Spinal cord (tissue), 10 donors: ENCODE results near the gene MSRB2. TPM values are rescaled to one million over a fixed set of nuclear protein-coding genes. Genes with fewer than 3 reads are reported as not detected.

ENCODE experiments used
- DNase-seq, 6 donors: peaks; one replicate each; pipeline versions ENCODE4 v3.0.0 to v3.0.0-alpha.2; 2013 to 2015; ENCODE audit warnings: low spot score in 6 of 6, low read depth in 4 of 6
- H3K27ac ChIP-seq: one replicate; pipeline ENCODE4 v1.5.1; 2013; ENCODE audit warnings: low read depth, low read length, control low read depth
- H3K27me3 ChIP-seq: one replicate; pipeline ENCODE4 v1.6.1; 2013; ENCODE audit warnings: low read length; ENCODE audit not compliant: control insufficient read depth, insufficient read depth
- H3K36me3 ChIP-seq: one replicate; pipeline ENCODE4 v1.6.1; 2013; ENCODE audit warnings: low read length; ENCODE audit not compliant: control insufficient read depth, insufficient read depth
- H3K4me1 ChIP-seq: one replicate; pipeline ENCODE4 v1.6.1; 2013; ENCODE audit warnings: low read length; ENCODE audit not compliant: control insufficient read depth, insufficient read depth
- H3K4me3 ChIP-seq: one replicate; pipeline ENCODE4 v1.5.1; 2013; ENCODE audit warnings: low read depth, low read length, control low read depth
- H3K9me3 ChIP-seq: one replicate; pipeline ENCODE4 v1.6.1; 2013; ENCODE audit warnings: low read length; ENCODE audit not compliant: control insufficient read depth, insufficient read depth
- WGBS: methylation state at CpG from one replicate; pipeline ENCODE4 v1.1.5; 2013; ENCODE audit warnings: missing lambda C conversion rate; ENCODE audit not compliant: insufficient coverage; 5-methylcytosine and 5-hydroxymethylcytosine counted together
- polyA plus RNA-seq, 2 donors: library from polyadenylated mRNA; unstranded; fragments of 120-200 nt; gene quantifications; one replicate each; pipeline ENCODE4 v1.2.1, GENCODE V29; 2013; ENCODE audit not compliant: insufficient read length in 2 of 2
- total RNA-seq, 2 donors: library from RNA; depleted of rRNA in 1 of 2; stranded (reverse); fragments of 120-200 nt in 1 of 2; fragments of >200 nt in 1 of 2; gene quantifications; one replicate each; pipeline versions ENCODE4 v1.2.3 to v1.2.4, GENCODE V29; 2013 to 2014
- donor health status: healthy.

The MSRB2 gene
- total and polyA plus RNA-seq, 4 donors, result 19.6 to 46.9 (median 35.7) TPM

DNA sequence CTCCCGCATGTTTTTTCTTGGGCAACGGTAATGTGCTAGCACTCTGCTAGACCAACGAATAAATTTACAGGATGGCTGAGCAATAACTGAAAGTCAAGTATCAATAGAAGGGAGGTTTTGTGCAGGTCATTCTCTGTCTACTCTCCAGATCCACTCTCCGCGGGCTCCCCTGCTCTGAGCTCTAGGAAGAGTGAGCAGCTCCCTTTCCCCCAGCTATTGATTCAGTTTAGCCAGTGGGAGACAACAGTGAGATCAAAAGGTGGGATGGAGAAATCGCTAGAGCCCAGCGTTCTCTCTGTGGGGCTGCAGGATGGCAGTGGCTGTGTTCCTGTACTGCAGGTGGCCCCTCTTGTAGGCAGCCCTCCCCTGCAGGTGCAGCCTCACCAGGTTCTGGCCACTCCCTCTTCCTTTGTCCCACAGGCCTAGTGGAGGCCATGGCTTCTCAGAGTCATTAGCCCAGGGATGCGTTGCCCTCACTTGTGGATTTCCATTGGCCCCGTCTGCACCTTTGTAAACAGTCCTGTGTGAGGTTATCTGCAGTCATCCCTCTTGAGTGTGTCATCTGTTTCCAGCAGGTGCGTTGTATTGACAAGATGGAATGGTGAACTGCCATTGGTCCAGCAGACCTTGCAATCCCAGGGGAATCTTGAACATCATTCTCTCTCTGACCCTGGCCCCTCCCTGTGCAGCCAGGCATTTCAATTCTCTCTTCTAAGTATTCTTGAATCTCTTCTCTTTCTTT, 11.1 kb downstream of the MSRB2 start:
- Histone ChIP-seq H3K27ac (no peak overlapping the region), H3K4me1 (peaks cover 8% of the 10 kb centered on the region), H3K36me3 (peaks cover 20% of the 10 kb centered on the region), H3K4me3 (no peak overlapping the region), H3K9me3 (no peaks in the 10 kb centered on the region), H3K27me3 (no peaks in the 10 kb centered on the region)
- DNase-seq, result no peak
- 58% methylated on average over 4 of the region's 10 CpGs for WGBS

DNA sequence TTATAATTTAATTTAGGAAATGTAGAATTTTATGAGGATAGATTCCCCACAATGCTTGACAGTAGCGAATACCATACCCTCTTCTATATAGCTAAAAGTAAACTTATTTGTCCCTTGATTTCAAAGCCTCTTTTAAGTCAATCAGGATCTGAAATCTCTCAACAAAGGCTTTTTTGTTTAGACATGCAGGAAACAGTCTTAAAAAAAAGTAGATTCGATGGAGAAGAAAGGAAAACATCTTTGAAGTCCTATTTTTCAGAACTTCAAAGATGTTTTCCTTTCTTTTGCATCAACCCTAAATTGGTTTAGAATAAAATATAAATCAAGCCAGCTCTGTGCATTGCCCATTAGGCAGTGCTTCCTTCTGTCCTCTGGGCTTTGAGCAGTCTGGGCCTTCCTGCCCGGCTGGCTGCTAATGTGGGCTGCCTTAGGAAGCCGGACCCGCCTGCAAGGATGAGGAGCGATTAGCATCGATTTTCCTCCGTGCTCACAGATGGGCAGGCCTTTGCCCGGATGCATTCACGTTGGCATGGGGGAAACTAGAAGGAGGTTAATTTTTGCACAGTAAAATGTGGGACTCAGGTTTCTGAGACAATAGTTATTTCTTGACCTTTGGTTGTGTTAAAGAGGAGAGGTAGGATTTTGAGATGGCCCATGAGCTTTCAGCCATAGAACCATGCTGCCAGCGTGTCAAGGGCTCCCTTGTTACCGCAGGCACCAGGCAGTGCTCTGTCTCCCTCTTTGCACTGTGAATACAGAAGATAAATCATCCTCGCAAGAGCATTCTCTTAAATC, 15.5 kb downstream of the MSRB2 start:
- Histone ChIP-seq H3K36me3 (peaks cover 18% of the 10 kb centered on the region), H3K4me3 (no peak overlapping the region), H3K27me3 (no peaks in the 10 kb centered on the region), H3K9me3 (no peaks in the 10 kb centered on the region), H3K4me1 (peaks cover 8% of the 10 kb centered on the region), H3K27ac (peak overlapping the region; percentile 29)
- peak in 2 of 6 donors; percentile 22 to 59 for DNase-seq
- 22% methylated on average over 9 of the region's 13 CpGs for WGBS

DNA sequence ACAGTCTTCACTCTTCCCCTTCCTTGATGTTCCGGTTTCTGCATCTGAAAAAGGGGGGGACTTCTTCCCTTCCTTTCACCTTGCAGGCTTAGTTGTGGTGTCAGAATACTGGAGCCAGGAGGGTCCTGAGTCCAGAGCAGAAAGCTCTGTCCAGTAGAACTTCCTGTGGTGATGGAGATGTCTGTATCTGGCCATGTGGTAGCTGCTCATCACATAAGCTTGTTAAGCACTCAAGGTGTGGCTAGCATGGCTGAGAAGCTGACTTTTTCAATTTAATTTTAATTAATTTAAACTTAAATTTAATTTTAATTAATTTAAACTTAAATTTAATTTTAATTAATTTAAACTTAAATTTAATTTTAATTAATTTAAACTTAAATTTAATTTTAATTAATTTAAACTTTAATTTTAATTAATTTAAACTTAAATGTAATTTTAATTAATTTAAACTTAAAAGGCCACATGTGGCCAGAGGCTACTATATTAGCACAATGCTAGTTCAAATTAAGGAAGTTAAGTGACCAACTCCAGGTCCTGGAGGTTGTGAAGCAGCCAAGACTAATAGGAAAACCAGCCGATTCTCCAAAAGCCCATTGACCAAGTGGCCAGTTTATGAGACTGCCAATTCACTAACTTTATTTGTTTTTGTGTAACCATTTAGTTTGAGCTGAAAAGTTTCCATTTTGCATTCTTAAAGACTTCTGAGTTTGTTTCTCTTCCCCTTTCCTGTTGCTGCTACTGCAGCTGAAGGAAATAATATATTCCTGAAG, 16.3 kb downstream of the MSRB2 start:
- Histone ChIP-seq H3K9me3 (no peaks in the 10 kb centered on the region), H3K4me3 (no peak overlapping the region), H3K27me3 (no peaks in the 10 kb centered on the region), H3K36me3 (peaks cover 14% of the 10 kb centered on the region), H3K4me1 (peaks cover 8% of the 10 kb centered on the region), H3K27ac (no peak overlapping the region)
- WGBS, result no CpG with 5 or more reads among the region's 2 CpGs
- DNase-seq, result peak in 1 of 6 donors; percentile 10

- 83% methylated on average over 1 of the region's 7 CpGs for WGBS
These were observed 19.0 kb downstream of the MSRB2 start for GRCh38 chr10:23114228-23114850.

DNA sequence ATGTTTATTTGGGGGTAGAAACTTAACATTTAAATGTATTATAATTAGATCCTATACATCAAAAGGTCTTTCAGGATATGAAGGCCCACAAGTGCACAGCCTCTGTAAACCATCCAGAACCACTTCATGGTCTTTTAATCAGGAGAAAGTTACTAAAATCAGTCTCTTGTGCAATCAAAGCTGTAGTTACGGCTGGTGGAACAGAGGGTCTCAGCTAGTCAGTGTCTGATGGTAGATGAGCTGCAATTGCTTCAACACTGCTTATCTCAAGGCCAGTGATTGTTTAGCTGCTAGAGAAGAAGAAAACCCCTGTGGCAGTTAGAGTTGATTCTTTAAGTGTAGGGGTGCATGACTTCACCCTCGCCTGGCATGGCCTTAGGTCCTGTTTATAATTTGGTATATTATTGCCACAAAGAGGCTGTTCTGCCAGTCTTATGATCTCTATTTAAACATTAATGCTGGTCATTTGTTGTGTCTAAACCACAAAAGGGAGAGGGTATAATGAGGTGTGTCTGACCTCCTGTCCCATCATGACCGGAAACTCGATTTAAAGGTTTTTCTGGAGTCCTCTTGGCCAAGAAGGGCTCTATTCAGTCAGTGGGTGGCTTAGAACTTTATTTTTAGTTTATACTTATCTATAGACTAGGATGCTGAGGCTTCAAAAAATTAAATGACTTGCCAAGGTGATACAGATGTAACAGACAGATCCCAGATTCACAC, 21.3 kb downstream of the MSRB2 start:
- no peaks in the 10 kb centered on the region for H3K9me3 ChIP-seq
- H3K27ac ChIP-seq, result no peak overlapping the region
- H3K4me1 ChIP-seq, result peaks cover 3% of the 10 kb centered on the region
- peaks cover 12% of the 10 kb centered on the region for H3K36me3 ChIP-seq
- no peak for DNase-seq
- H3K27me3 ChIP-seq, result no peaks in the 10 kb centered on the region
- WGBS, result 100% methylated on average over 1 of the region's 4 CpGs
- no peak overlapping the region for H3K4me3 ChIP-seq

More at GRCh38 chr10:23114228-23114850, 19.0 kb downstream of the MSRB2 start:
- Histone ChIP-seq H3K36me3 (peaks cover 4% of the 10 kb centered on the region), H3K27ac (no peak overlapping the region), H3K9me3 (no peaks in the 10 kb centered on the region), H3K27me3 (no peaks in the 10 kb centered on the region), H3K4me1 (peaks cover 8% of the 10 kb centered on the region), H3K4me3 (no peak overlapping the region)
- DNase-seq, result no peak

DNA sequence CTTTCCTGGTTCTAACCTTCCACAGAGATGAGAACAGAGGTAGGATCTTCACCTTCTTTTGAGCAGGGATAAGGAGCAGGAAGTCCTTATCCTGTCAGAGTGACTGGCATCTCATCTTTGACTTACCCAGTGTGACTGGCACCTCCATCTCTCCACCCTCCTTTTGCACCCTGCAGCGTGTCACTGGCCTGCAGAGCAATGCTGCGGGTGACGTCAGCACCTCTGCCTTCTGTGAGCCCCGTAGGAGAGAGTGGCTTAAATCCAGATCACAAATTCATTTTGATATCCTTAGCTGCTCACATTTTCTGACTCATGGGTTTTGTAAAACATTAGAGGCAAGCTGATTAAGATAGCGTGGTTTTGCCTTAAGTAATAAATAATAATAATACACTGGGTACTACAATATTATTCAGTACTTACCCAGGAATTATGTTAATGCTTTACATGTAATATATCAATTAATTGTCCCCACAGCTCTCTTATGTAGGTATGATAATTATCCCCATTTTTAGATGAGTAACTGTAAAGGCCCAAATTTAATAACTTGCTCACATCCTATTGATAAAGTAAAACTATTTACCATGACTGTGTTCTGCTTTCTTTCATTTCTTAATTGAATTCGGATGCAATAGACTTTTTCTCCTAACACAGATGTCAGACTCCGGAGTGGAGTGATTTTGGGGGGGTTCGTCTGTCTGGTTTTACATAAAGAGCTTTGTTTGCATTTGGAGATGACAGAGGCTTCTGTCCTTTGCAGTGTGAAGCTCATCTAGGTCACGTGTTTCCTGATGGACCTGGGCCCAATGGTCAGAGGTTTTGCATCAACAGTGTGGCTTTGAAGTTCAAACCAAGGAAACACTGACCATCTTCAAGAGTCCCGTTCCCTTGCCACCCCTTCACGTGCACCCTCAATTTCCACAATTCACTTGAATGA, 24.9 kb downstream of the MSRB2 start:
- Histone ChIP-seq H3K4me1 (peaks cover 3% of the 10 kb centered on the region), H3K27me3 (no peaks in the 10 kb centered on the region), H3K4me3 (no peak overlapping the region), H3K27ac (no peak overlapping the region), H3K9me3 (peaks cover 2% of the 10 kb centered on the region), H3K36me3 (peaks cover 8% of the 10 kb centered on the region)
- peak in 2 of 6 donors; percentile 9 to 10 for DNase-seq
- WGBS, result 89% methylated on average over 4 of the region's 11 CpGs

GRCh38 chr10:23121135-23121534, 25.8 kb downstream of the MSRB2 start:
- Histone ChIP-seq H3K27me3 (no peaks in the 10 kb centered on the region), H3K4me1 (peaks cover 3% of the 10 kb centered on the region), H3K4me3 (no peak overlapping the region), H3K9me3 (peaks cover 2% of the 10 kb centered on the region), H3K27ac (no peak overlapping the region), H3K36me3 (peaks cover 8% of the 10 kb centered on the region)
- DNase-seq, result no peak
- 100% methylated on average over 1 of the region's 5 CpGs for WGBS

DNA sequence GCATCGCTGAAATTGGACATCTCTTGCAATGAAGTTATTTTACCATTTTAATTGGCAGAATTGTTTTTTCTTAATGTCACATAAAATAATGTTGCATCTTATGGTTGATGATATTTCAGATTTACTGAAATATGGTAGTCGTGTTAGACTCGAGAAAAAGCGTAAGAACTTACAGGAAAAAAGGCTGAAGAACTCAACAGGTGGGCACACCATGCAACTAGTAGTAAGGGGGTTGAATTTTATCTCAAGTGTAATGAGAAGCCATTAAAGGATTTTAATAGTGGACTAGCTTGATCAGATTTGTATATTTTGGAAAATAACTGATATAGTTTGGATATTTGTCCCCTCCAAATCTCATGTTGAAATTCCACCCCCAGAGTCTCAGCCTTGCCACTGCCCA, 41.1 kb downstream of the MSRB2 start:
- no peaks in the 10 kb centered on the region for H3K4me1 ChIP-seq
- 100% methylated on average over 3 of the region's 4 CpGs for WGBS
- H3K27ac ChIP-seq, result no peak overlapping the region
- no peaks in the 10 kb centered on the region for H3K9me3 ChIP-seq
- H3K4me3 ChIP-seq, result no peak overlapping the region
- no peaks in the 10 kb centered on the region for H3K36me3 ChIP-seq
- H3K27me3 ChIP-seq, result no peaks in the 10 kb centered on the region
- no peak for DNase-seq
